Esophagus muscularis mucosa (tissue), 4 donors: Measurements from ENCODE around the gene IDI1.

Source experiments
- CTCF ChIP-seq, 3 experiments: fragments of 200-600 bp in 2 of 3; fragments of 450-650 bp in 1 of 3; sonication (generic) in 2 of 3; IDR thresholded peaks; one replicate each; pipeline ENCODE4 v1.5.1; 2017 to 2019; ENCODE audit warnings: antibody characterized with exemption in 3 of 3, mild to moderate bottlenecking in 2 of 3, moderate library complexity in 1 of 3
- EP300 ChIP-seq: sonication (generic); formaldehyde crosslinking; IDR thresholded peaks from one replicate; pipeline ENCODE4 v1.6.1; 2017; ENCODE audit warnings: antibody characterized with exemption
- POLR2A ChIP-seq: fragments of 450-650 bp; IDR thresholded peaks from one replicate; pipeline ENCODE4 v1.6.1; 2017; ENCODE audit warnings: antibody characterized with exemption, moderate library complexity, mild to moderate bottlenecking, low read depth

GRCh38 chr10:1086787-1087186 is 37.9 kb upstream of the IDI1 start:
- TF ChIP-seq CTCF (IDR thresholded peaks at IDR 0.05) (no peak), POLR2A (no peak), EP300 (no peak)
